PC-9 (cell line): ENCODE results near the gene COL4A2.

ENCODE experiments used
- EZH2 ChIP-seq: fragments of 200-600 bp; sonication (generic); IDR thresholded peaks from 2 replicates; pipeline ENCODE4 v1.8.0; 2017; ENCODE audit warnings: antibody characterized with exemption, low read depth
- TF ChIP-seq, protein P1 (sequence below): fragments of 200-600 bp; sonication (generic); conservative IDR thresholded peaks from 2 replicates; pipeline ENCODE4 v1.6.1; 2017; ENCODE audit warnings: mixed run types, antibody characterized with exemption, mild to moderate bottlenecking, moderate library complexity

DNA sequence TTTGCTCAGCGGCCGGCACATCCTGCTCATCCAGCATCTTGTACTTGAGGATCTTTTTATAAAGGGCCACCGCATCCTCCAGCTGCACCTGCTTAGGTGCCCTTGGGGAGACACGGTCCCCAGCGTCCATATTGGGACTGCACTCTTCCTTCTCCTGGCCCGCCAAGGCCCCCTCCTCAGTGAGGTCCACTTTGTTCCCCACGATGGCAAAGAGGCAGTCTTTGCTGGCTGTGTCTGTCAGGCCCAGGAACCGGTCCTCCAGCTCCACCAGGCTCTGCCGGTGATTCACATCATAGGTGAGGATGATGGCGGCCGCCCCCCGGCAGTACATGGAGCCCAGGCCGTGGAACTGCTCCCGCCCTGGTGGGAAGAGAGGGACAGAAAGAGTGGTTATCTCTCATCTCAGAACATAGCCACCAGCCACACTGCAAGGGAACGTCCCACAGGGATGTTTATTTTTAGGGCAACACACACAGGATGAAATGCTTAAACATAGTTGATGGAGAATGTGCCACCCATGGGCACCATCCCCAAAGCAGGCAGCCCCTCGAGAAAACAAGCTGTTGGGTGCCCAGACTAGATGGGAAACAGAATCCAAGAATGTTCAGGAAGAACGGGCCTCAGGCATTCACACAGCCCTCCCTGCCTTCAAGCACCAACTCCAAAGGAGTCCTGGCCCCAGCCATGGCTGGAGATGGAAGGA is 216.9 kb downstream of the COL4A2 start:
- TF ChIP-seq, protein P1, sequence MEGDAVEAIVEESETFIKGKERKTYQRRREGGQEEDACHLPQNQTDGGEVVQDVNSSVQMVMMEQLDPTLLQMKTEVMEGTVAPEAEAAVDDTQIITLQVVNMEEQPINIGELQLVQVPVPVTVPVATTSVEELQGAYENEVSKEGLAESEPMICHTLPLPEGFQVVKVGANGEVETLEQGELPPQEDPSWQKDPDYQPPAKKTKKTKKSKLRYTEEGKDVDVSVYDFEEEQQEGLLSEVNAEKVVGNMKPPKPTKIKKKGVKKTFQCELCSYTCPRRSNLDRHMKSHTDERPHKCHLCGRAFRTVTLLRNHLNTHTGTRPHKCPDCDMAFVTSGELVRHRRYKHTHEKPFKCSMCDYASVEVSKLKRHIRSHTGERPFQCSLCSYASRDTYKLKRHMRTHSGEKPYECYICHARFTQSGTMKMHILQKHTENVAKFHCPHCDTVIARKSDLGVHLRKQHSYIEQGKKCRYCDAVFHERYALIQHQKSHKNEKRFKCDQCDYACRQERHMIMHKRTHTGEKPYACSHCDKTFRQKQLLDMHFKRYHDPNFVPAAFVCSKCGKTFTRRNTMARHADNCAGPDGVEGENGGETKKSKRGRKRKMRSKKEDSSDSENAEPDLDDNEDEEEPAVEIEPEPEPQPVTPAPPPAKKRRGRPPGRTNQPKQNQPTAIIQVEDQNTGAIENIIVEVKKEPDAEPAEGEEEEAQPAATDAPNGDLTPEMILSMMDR, result no peak
- no peak for TF ChIP-seq EZH2
